Measurements from ENCODE around the gene RGS18. TPM values are rescaled to one million over a fixed set of nuclear protein-coding genes. Genes with fewer than 3 reads are reported as not detected.
"Not testable (repeated sequence)": the region's sequence is repeated elsewhere in the genome, so short reads cannot be mapped to it uniquely, and the experiment has no call there.

RGS18 gene
- total and polyA plus RNA-seq, 3 experiments from 2014 or later, result 0.15 to 1.6 (median 0.42) TPM

GRCh38 chr1:192157067-192157466 is 1.2 kb upstream of the RGS18 start:
- H3K4me3 Mint-ChIP-seq, result no peak overlapping the region
- no peaks in the 10 kb centered on the region for H3K4me1 Mint-ChIP-seq
- Histone ChIP-seq H3K9me3 (ENCODE audit: low read length) (no peaks in the 10 kb centered on the region), H3K4me1 (ENCODE audit: insufficient read depth, low read length) (no peaks in the 10 kb centered on the region), H3K4me3 (ENCODE audit: low read length) (no peak overlapping the region), H3K27me3 (ENCODE audit: insufficient read depth, low read length, poor library complexity, severe bottlenecking) (no peaks in the 10 kb centered on the region), H3K36me3 (ENCODE audit: insufficient read depth, low read length) (no peaks in the 10 kb centered on the region), H3K27ac (ENCODE audit: low read depth, low read length) (no peak overlapping the region)
- no peak for DNase-seq
- H3K27ac Mint-ChIP-seq, result no peak overlapping the region
- H3K9me3 Mint-ChIP-seq, result peaks cover 0 to 7% (median 0%) of the 10 kb centered on the region in 5 donors
- ChIA-PET POLR2A (no interaction called here), CTCF (no interaction called here)
- no peaks in the 10 kb centered on the region for H3K27me3 Mint-ChIP-seq
- H3K36me3 Mint-ChIP-seq, result no peaks in the 10 kb centered on the region

DNA sequence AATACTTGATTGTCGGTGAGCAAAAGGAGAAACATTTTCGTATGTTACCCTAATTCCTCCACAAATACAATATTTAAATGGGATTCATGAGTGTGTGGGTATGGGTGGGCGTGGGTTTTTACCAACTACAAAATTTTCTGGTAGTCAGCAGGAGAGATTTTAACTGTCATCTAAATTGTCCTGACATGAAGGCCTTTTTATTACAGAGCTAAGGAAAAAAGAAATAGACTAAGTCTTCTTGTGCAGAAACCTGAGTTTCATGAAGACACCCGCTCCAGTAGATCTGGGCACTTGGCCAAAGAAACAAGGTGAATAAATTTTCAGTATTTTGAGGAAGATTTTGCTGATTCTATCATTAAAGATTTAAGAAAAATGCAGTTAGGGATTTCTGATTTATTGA is 752 bp downstream of the RGS18 start:
- peak overlapping the region in 5 of 7 donors; percentile 4 to 78 (median 32) for H3K4me3 Mint-ChIP-seq
- Histone ChIP-seq H3K4me3 (ENCODE audit: low read length) (no peak overlapping the region), H3K27me3 (ENCODE audit: insufficient read depth, low read length, poor library complexity, severe bottlenecking) (no peaks in the 10 kb centered on the region), H3K36me3 (ENCODE audit: insufficient read depth, low read length) (no peaks in the 10 kb centered on the region), H3K27ac (ENCODE audit: low read depth, low read length) (no peak overlapping the region), H3K4me1 (ENCODE audit: insufficient read depth, low read length) (no peaks in the 10 kb centered on the region), H3K9me3 (ENCODE audit: low read length) (no peaks in the 10 kb centered on the region)
- POLR2A ChIA-PET, result no interaction called here
- peaks cover 0 to 7% (median 2%) of the 10 kb centered on the region in 5 donors for H3K9me3 Mint-ChIP-seq
- no peaks in the 10 kb centered on the region for H3K27me3 Mint-ChIP-seq
- CTCF ChIA-PET, result no interaction called here
- H3K36me3 Mint-ChIP-seq, result no peaks in the 10 kb centered on the region
- H3K4me1 Mint-ChIP-seq, result no peaks in the 10 kb centered on the region
- no peak for DNase-seq
- peak overlapping the region in 1 of 8 donors; percentile 50 for H3K27ac Mint-ChIP-seq

- Mint-ChIP-seq H3K36me3 (no peaks in the 10 kb centered on the region), H3K4me3 (no peak overlapping the region), H3K4me1 (no peaks in the 10 kb centered on the region), H3K27me3 (no peaks in the 10 kb centered on the region), H3K9me3 (peaks cover 0 to 7% (median 2%) of the 10 kb centered on the region in 5 donors), H3K27ac (no peak overlapping the region)
- POLR2A ChIA-PET, result no interaction called here
- H3K27me3 ChIP-seq (ENCODE audit: insufficient read depth, low read length, poor library complexity, severe bottlenecking), result no peaks in the 10 kb centered on the region
- DNase-seq, result no peak
- no peak overlapping the region for H3K27ac ChIP-seq (ENCODE audit: low read depth, low read length)
- H3K4me1 ChIP-seq (ENCODE audit: insufficient read depth, low read length), result no peaks in the 10 kb centered on the region
- no peaks in the 10 kb centered on the region for H3K9me3 ChIP-seq (ENCODE audit: low read length)
- no peak overlapping the region for H3K4me3 ChIP-seq (ENCODE audit: low read length)
- no peaks in the 10 kb centered on the region for H3K36me3 ChIP-seq (ENCODE audit: insufficient read depth, low read length)
- CTCF ChIA-PET, result no interaction called here
Measured at GRCh38 chr1:192159781-192160180, 1.5 kb downstream of the RGS18 start.

DNA sequence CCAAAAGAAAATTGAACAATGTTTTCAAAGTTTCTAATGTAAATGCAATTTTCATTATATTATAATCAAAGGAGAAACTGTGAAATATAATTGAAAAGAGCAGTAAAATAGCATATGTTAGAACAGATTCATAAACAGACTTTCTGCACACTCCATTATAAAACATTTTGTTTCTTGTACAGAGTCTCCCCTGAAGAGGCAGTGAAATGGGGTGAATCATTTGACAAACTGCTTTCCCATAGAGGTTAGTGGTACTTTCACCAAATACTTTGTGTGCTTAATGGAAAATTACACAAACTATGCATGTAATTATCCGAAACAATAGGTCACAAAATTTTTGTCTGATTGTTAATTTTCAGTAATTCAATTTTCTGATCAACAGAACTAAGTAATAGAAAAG is 1.9 kb downstream of the RGS18 start:
- H3K27ac Mint-ChIP-seq, result no peak overlapping the region
- no peaks in the 10 kb centered on the region for H3K4me1 Mint-ChIP-seq
- Histone ChIP-seq H3K27me3 (ENCODE audit: insufficient read depth, low read length, poor library complexity, severe bottlenecking) (no peaks in the 10 kb centered on the region), H3K4me3 (ENCODE audit: low read length) (no peak overlapping the region), H3K36me3 (ENCODE audit: insufficient read depth, low read length) (no peaks in the 10 kb centered on the region), H3K27ac (ENCODE audit: low read depth, low read length) (no peak overlapping the region), H3K4me1 (ENCODE audit: insufficient read depth, low read length) (no peaks in the 10 kb centered on the region), H3K9me3 (ENCODE audit: low read length) (no peaks in the 10 kb centered on the region)
- H3K27me3 Mint-ChIP-seq, result no peaks in the 10 kb centered on the region
- no peak for DNase-seq
- ChIA-PET POLR2A (no interaction called here), CTCF (no interaction called here)
- H3K9me3 Mint-ChIP-seq, result peaks cover 0 to 8% (median 4%) of the 10 kb centered on the region in 5 donors
- H3K4me3 Mint-ChIP-seq, result no peak overlapping the region
- no peaks in the 10 kb centered on the region for H3K36me3 Mint-ChIP-seq

- Histone ChIP-seq H3K4me1 (ENCODE audit: insufficient read depth, low read length) (no peaks in the 10 kb centered on the region), H3K27me3 (ENCODE audit: insufficient read depth, low read length, poor library complexity, severe bottlenecking) (no peaks in the 10 kb centered on the region), H3K36me3 (ENCODE audit: insufficient read depth, low read length) (no peaks in the 10 kb centered on the region), H3K4me3 (ENCODE audit: low read length) (no peak overlapping the region), H3K9me3 (ENCODE audit: low read length) (no peaks in the 10 kb centered on the region), H3K27ac (ENCODE audit: low read depth, low read length) (no peak overlapping the region)
- Mint-ChIP-seq H3K27ac (peak overlapping the region in 1 of 8 donors; percentile 76), H3K9me3 (peaks cover 0 to 20% (median 8%) of the 10 kb centered on the region in 5 donors), H3K27me3 (no peaks in the 10 kb centered on the region), H3K4me3 (peak overlapping the region in 1 of 7 donors; percentile 57), H3K36me3 (no peaks in the 10 kb centered on the region), H3K4me1 (no peaks in the 10 kb centered on the region)
- ChIA-PET CTCF (no interaction called here), POLR2A (no interaction called here)
- DNase-seq, result no peak
Measured at GRCh38 chr1:192161976-192162375, 3.7 kb downstream of the RGS18 start.

- Mint-ChIP-seq H3K4me3 (no peak overlapping the region), H3K9me3 (peaks cover 0 to 20% (median 8%) of the 10 kb centered on the region in 5 donors), H3K27ac (peak overlapping the region in 2 of 8 donors; percentile 76 to 86), H3K27me3 (no peaks in the 10 kb centered on the region), H3K4me1 (no peaks in the 10 kb centered on the region), H3K36me3 (no peaks in the 10 kb centered on the region)
- ChIA-PET CTCF (no interaction called here), POLR2A (no interaction called here)
- H3K4me3 ChIP-seq (ENCODE audit: low read length), result no peak overlapping the region
- H3K27ac ChIP-seq (ENCODE audit: low read depth, low read length), result no peak overlapping the region
- H3K36me3 ChIP-seq (ENCODE audit: insufficient read depth, low read length), result no peaks in the 10 kb centered on the region
- H3K27me3 ChIP-seq (ENCODE audit: insufficient read depth, low read length, poor library complexity, severe bottlenecking), result no peaks in the 10 kb centered on the region
- H3K4me1 ChIP-seq (ENCODE audit: insufficient read depth, low read length), result no peaks in the 10 kb centered on the region
- no peaks in the 10 kb centered on the region for H3K9me3 ChIP-seq (ENCODE audit: low read length)
- no peak for DNase-seq
Measured at GRCh38 chr1:192162376-192162775, 4.1 kb downstream of the RGS18 start.

DNA sequence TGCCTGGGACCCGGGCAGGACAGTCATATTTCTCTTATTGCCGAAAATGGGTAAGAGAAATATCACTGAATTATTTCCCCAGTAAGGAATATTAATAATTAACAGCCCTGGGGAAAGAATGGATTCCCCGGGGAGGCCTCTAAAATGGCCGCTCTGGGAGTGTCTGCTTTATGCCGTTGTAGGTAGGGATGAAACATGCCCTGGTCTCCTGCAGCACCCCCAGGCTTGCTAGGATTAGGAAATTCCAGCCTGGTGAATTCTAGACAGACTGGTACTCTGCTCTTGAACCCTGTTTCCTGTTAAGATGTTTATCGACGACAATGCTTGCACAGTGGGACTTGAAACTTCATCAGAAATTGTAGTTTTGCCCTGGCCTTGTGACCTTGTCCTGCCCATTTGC is 6.7 kb downstream of the RGS18 start:
- DNase-seq; POLR2A ChIA-PET; H3K4me3 Mint-ChIP-seq; H3K27ac Mint-ChIP-seq; H3K36me3 ChIP-seq (ENCODE audit: insufficient read depth, low read length); H3K9me3 ChIP-seq (ENCODE audit: low read length); H3K27me3 Mint-ChIP-seq; H3K27me3 ChIP-seq (ENCODE audit: insufficient read depth, low read length, poor library complexity, severe bottlenecking); H3K36me3 Mint-ChIP-seq; H3K4me1 ChIP-seq (ENCODE audit: insufficient read depth, low read length); H3K4me1 Mint-ChIP-seq; H3K4me3 ChIP-seq (ENCODE audit: low read length); H3K27ac ChIP-seq (ENCODE audit: low read depth, low read length); CTCF ChIA-PET: not testable (repeated sequence)
- peaks cover 0 to 20% (median 9%) of the 10 kb centered on the region in 5 donors for H3K9me3 Mint-ChIP-seq

- Histone ChIP-seq H3K27ac (ENCODE audit: low read depth, low read length) (no peak overlapping the region), H3K4me1 (ENCODE audit: insufficient read depth, low read length) (no peaks in the 10 kb centered on the region), H3K4me3 (ENCODE audit: low read length) (no peak overlapping the region), H3K36me3 (ENCODE audit: insufficient read depth, low read length) (no peaks in the 10 kb centered on the region), H3K9me3 (ENCODE audit: low read length) (no peaks in the 10 kb centered on the region), H3K27me3 (ENCODE audit: insufficient read depth, low read length, poor library complexity, severe bottlenecking) (no peaks in the 10 kb centered on the region)
- peak overlapping the region in 1 of 8 donors; percentile 76 for H3K27ac Mint-ChIP-seq
- H3K4me1 Mint-ChIP-seq, result no peaks in the 10 kb centered on the region
- peaks cover 0 to 14% (median 8%) of the 10 kb centered on the region in 5 donors for H3K9me3 Mint-ChIP-seq
- H3K36me3 Mint-ChIP-seq, result no peaks in the 10 kb centered on the region
- ChIA-PET POLR2A (no interaction called here), CTCF (no interaction called here)
- H3K4me3 Mint-ChIP-seq, result no peak overlapping the region
- DNase-seq, result no peak
- H3K27me3 Mint-ChIP-seq, result no peaks in the 10 kb centered on the region
Measured at GRCh38 chr1:192167011-192167410, 8.7 kb downstream of the RGS18 start.
